ENCODE data around the gene EXPH5. TPM values are rescaled to one million over a fixed set of nuclear protein-coding genes. Genes with fewer than 3 reads are reported as not detected.

The EXPH5 gene
- total and polyA plus RNA-seq, 2 of the 8 experiments (the other 6 are each of a cell fraction or from before 2014, with no cell fraction given), result 1.1 to 11.5 TPM

DNA sequence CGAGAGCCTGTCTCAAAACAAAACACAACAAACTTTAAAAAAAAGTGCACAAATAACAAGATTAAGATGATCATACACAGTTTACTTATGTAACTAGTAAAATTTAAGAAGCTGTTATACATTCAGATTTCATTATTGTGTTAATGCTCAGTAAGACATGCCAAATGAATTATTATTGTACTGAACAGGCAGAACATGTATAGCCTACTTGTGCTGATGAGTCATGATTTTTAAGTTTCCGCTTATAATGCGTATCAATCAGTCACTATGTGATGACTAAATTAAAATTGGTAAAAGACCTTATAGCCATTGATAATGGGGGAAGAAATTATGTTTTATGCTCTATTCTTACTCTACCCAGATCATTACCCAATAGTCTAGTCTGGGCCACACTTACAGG is 20.5 kb upstream of the EXPH5 start:
- H3K4me3 ChIP-seq (ENCODE audit: extremely low read depth in 1 of 4, insufficient read depth in 2 of 4, low read depth in 3 of 4, low read length in 4 of 4), result no peak overlapping the region
- H2BK15ac ChIP-seq (ENCODE audit: low read length), result no peak overlapping the region
- no peaks in the 10 kb centered on the region for H3K9me3 ChIP-seq (ENCODE audit: insufficient read depth in 2 of 2, low read depth in 1 of 2, low read length in 1 of 2)
- TF ChIP-seq CBX8 (IDR thresholded peaks at IDR 0.05; ENCODE audit: borderline replicate concordance, low read depth, low read length) (no peak), ATF2 (IDR thresholded peaks at IDR 0.05; ENCODE audit: low read length) (no peak), ASH2L (IDR thresholded peaks at IDR 0.05; ENCODE audit: low read length) (no peak), CEBPB (IDR thresholded peaks at IDR 0.05; ENCODE audit: low read depth, low read length) (no peak)
- TF ChIP-seq, protein P1, sequence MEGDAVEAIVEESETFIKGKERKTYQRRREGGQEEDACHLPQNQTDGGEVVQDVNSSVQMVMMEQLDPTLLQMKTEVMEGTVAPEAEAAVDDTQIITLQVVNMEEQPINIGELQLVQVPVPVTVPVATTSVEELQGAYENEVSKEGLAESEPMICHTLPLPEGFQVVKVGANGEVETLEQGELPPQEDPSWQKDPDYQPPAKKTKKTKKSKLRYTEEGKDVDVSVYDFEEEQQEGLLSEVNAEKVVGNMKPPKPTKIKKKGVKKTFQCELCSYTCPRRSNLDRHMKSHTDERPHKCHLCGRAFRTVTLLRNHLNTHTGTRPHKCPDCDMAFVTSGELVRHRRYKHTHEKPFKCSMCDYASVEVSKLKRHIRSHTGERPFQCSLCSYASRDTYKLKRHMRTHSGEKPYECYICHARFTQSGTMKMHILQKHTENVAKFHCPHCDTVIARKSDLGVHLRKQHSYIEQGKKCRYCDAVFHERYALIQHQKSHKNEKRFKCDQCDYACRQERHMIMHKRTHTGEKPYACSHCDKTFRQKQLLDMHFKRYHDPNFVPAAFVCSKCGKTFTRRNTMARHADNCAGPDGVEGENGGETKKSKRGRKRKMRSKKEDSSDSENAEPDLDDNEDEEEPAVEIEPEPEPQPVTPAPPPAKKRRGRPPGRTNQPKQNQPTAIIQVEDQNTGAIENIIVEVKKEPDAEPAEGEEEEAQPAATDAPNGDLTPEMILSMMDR (IDR thresholded peaks at IDR 0.05; ENCODE audit: control extremely low read depth in 1 of 3, insufficient read depth in 1 of 3, low read depth in 1 of 3, low read length in 3 of 3), result no peak
- H4K20me1 ChIP-seq (replicated peaks in 1 of 2; ENCODE audit: control insufficient read depth in 1 of 2, insufficient read depth in 2 of 2, low read length in 2 of 2), result no peaks in the 10 kb centered on the region
- no peak overlapping the region for H3K9ac ChIP-seq (replicated peaks in 1 of 4; ENCODE audit: extremely low read depth in 1 of 4, low read depth in 3 of 4, low read length in 3 of 4)
- no peak overlapping the region for H4K91ac ChIP-seq (replicated peaks; ENCODE audit: insufficient read length, low read length)
- no peak overlapping the region for H3K23ac ChIP-seq (ENCODE audit: insufficient read length)
- H3K4ac ChIP-seq (replicated peaks; ENCODE audit: insufficient read length, low read depth, low read length), result no peak overlapping the region
- H3K79me2 ChIP-seq (ENCODE audit: control insufficient read depth in 1 of 2, insufficient read depth in 2 of 2, low read length in 2 of 2), result no peaks in the 10 kb centered on the region
- no peak for FAIRE-seq
- POLR2A ChIA-PET (ENCODE audit: partially characterized antibody), result no interaction called here
- no peak overlapping the region for H2BK120ac ChIP-seq (replicated peaks; ENCODE audit: low read depth, low read length)
- 89% methylated on average over 3 of the region's 3 CpGs; no CpG with 5 or more reads in 1 of the 2 experiments for WGBS, 2 experiments (ENCODE audit: extremely low coverage in 1 of 2, insufficient coverage in 1 of 2, insufficient read length in 1 of 2, insufficient replicate concordance in 2 of 2, low coverage in 1 of 2, low lambda C conversion rate in 2 of 2, missing lambda C conversion rate in 1 of 2)
- no peak overlapping the region for H3K56ac ChIP-seq (replicated peaks; ENCODE audit: insufficient read length, low read depth, low read length)
- H2AFZ ChIP-seq (ENCODE audit: low read length), result no peak overlapping the region
- no peak overlapping the region for H3K27ac ChIP-seq (ENCODE audit: low read depth, low read length)
- H2AK5ac ChIP-seq (ENCODE audit: low read depth, low read length), result no peak overlapping the region
- no peak overlapping the region for H2BK20ac ChIP-seq (ENCODE audit: low read length)
- H2BK5ac ChIP-seq (ENCODE audit: low read depth, low read length), result no peak overlapping the region
- no peaks in the 10 kb centered on the region for H3K79me1 ChIP-seq (ENCODE audit: low read depth, low read length)
- H3K27me3 ChIP-seq (replicated peaks in 1 of 4; ENCODE audit: control insufficient read depth in 3 of 4, extremely low read depth in 1 of 4, insufficient read depth in 3 of 4, low read length in 3 of 4), result no peaks in the 10 kb centered on the region
- H3K14ac ChIP-seq (ENCODE audit: insufficient read length), result no peak overlapping the region
- no peak overlapping the region for H2BK12ac ChIP-seq (ENCODE audit: low read depth, low read length)
- H3K4me1 ChIP-seq (replicated peaks in 1 of 4; ENCODE audit: control insufficient read depth in 3 of 4, insufficient read depth in 4 of 4, low read length in 3 of 4), result no peaks in the 10 kb centered on the region
- H3K4me2 ChIP-seq (ENCODE audit: insufficient read depth in 1 of 2, low read depth in 2 of 2, low read length in 2 of 2), result no peak overlapping the region
- CTCF ChIA-PET (ENCODE audit: partially characterized antibody), result interaction anchor here (0.6 kb wide), 1 partner anchor 34 kb away, joined by 3 read pairs; no protein-coding TSS in a partner anchor
- no peak overlapping the region for H3K18ac ChIP-seq (ENCODE audit: extremely low read depth, low read length)
- no peak for DNase-seq (ENCODE audit: low read depth in 1 of 2, low spot score in 2 of 2)
- H4K8ac ChIP-seq (ENCODE audit: extremely low read depth, insufficient read depth, low read length), result no peak overlapping the region
- no peaks in the 10 kb centered on the region for H3K23me2 ChIP-seq (ENCODE audit: low read depth, low read length)
- H4K5ac ChIP-seq (ENCODE audit: insufficient read length, low read depth, low read length), result no peak overlapping the region
- no peaks in the 10 kb centered on the region for H3K36me3 ChIP-seq (ENCODE audit: control insufficient read depth in 2 of 4, insufficient read depth in 4 of 4, low read length in 3 of 4)
